Prostate gland (tissue), 2 donors: ENCODE data around the gene PHLDB1. TPM values are rescaled to one million over a fixed set of nuclear protein-coding genes. Genes with fewer than 3 reads are reported as not detected.

Source experiments
- DNase-seq: peaks from one replicate; pipeline ENCODE4 v3.0.0-alpha.2; 2019; ENCODE audit warnings: low spot score
- H3K27ac ChIP-seq, 2 donors: fragments of 200-600 bp; sonication (generic); 2 replicates each; pipeline ENCODE4 v1.5.1; 2017 to 2019
- H3K27me3 ChIP-seq: fragments of 200-600 bp; sonication (generic); replicated peaks from 2 replicates; pipeline ENCODE4 v1.5.1; 2019; ENCODE audit not compliant: insufficient read depth
- H3K36me3 ChIP-seq, 2 donors: fragments of 200-600 bp; sonication (generic); 1 replicate in 1 of 2; 2 replicates in 1 of 2; pipeline versions ENCODE4 v1.5.1 to v1.8.1; 2017 to 2019
- H3K4me1 ChIP-seq: fragments of 200-600 bp; sonication (generic); replicated peaks from 2 replicates; pipeline ENCODE4 v1.5.1; 2019
- H3K4me3 ChIP-seq, 2 donors: fragments of 200-600 bp; sonication (generic); 2 replicates each; pipeline ENCODE4 v1.5.1; 2017 to 2019
- H3K9me3 ChIP-seq: fragments of 200-600 bp; sonication (generic); 2 replicates; pipeline ENCODE4 v1.5.1; 2017
- CTCF ChIP-seq, 4 experiments: fragments of 200-600 bp in 2 of 4; fragments of 450-650 bp in 2 of 4; sonication (generic) in 2 of 4; IDR thresholded peaks; 1 replicate in 3 of 4; 2 replicates in 1 of 4; pipeline ENCODE4 v1.5.1; 2016 to 2019; ENCODE audit warnings: antibody characterized with exemption in 4 of 4, mild to moderate bottlenecking in 2 of 4, moderate library complexity in 2 of 4
- POLR2A ChIP-seq: fragments of 450-650 bp; IDR thresholded peaks from one replicate; pipeline ENCODE4 v1.6.1; 2016; ENCODE audit warnings: antibody characterized with exemption, mild to moderate bottlenecking
- POLR2AphosphoS5 ChIP-seq: sonication (generic); formaldehyde crosslinking; IDR thresholded peaks from one replicate; pipeline ENCODE4 v1.6.1; 2017; ENCODE audit warnings: antibody characterized with exemption
- WGBS: methylation state at CpG from one replicate; pipeline ENCODE4 v1.1.5; 2018; 5-methylcytosine and 5-hydroxymethylcytosine counted together
- intact Hi-C: fragments of 100-400 bp; cut with DNase I; formaldehyde crosslinking; loops from one replicate; pipeline ENCODE4 v1.14.2; 2022
- total RNA-seq, 2 donors: library from RNA; depleted of rRNA; stranded (reverse); fragments of >200 nt; gene quantifications; one replicate each; pipeline ENCODE4 v1.1.0, GENCODE V29; 2016

Gene PHLDB1
- total RNA-seq, 2 donors from 2014 or later, result 74.5 to 113 TPM

DNA sequence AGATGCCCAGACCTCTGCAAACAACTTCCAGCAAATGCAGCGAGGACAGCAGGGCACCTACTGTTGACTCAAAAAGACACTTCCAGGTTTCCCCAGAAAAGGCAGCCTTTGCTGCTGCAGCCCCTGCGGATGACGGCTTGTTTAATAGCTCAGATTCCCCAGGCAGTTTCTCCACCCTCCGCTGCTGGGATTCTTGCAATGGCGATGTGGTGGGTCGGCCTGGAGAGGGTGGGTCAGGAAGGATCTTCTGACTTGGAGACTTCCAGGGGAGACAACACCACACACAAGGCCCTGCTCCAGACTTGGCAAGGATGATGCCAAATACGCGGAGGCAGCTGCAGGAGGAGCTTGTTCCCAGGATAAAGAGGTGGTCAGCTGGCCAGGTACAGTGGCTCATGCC, 89.9 kb downstream of the PHLDB1 start:
- WGBS, result 59% methylated on average over 8 of the region's 8 CpGs

DNA sequence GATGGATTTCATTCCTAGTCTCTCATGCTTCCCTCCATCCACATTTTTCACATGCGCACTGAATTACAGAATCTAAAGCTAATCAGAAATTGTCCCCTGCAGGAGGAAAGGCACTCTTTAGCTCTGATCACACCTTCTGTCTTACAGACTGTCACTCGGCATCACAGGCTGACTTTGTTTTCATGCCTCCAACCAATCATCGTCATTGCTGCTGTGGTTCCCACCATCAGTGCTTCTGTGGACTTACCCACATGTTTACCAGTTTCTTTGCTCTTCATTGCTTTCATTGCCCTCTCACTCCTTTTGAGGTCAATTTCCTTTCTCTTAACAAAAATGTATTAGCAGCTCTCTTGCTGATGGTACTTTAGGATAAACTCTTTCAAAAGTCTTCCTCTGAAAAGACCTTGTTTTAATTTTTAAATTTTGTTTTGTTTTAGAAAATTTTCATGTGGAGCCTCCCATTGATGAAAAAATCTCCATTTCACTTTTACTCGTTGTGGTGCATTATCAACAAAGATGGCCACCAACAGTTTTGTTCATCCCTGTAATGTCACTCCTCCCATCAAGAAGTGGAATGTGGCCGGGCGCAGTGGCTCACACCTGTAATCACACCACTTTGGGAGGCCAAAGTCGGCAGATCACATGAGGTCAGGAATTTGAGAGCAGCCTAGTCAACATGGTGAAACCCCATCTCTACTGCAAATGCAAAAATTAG, 92.2 kb downstream of the PHLDB1 start:
- Histone ChIP-seq H3K27ac (no peak overlapping the region), H3K27me3 (no peaks in the 10 kb centered on the region), H3K4me1 (no peaks in the 10 kb centered on the region), H3K36me3 (no peaks in the 10 kb centered on the region), H3K4me3 (no peak overlapping the region), H3K9me3 (no peaks in the 10 kb centered on the region)
- WGBS, result 77% methylated on average over 7 of the region's 7 CpGs
- TF ChIP-seq CTCF (IDR thresholded peaks at IDR 0.05), result no peak
- intact Hi-C loops, result no loop called here
- DNase-seq, result no peak

More for the DNA sequence above, 89.9 kb downstream of the PHLDB1 start:
- Histone ChIP-seq H3K27ac (no peak overlapping the region), H3K36me3 (no peaks in the 10 kb centered on the region), H3K4me1 (no peaks in the 10 kb centered on the region), H3K9me3 (no peaks in the 10 kb centered on the region), H3K4me3 (no peak overlapping the region), H3K27me3 (no peaks in the 10 kb centered on the region)
- DNase-seq, result no peak
- TF ChIP-seq POLR2AphosphoS5 (no peak), CTCF (IDR thresholded peaks at IDR 0.05) (no peak), POLR2A (no peak)
- intact Hi-C loops, result no loop called here

DNA sequence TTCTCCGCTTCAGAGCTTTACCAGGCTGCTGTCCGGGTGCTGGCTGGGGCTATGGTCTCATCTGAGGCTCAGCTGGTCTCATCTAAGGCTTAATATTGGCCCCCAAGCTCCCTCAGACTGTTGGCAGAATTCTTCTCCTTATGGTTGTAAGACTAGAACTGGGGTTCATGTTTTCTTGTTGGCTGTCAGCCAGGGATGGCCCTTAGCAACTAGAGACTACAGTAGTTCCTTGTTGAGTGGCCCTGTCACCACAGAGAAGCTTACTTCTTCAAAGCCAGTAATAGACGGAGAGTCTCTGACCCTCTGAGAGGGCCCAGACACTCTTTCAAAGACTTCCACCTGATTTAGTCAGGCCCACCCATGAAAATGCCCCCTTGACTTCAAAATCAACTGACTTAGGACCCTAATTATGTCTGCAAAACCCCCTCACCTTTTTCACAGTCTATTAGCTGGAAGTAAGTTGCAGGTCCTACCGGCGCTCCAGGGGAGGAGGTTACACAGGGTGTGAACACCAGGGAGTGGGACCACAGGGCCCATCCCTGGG, 96.2 kb downstream of the PHLDB1 start:
- 93% methylated on average over 5 of the region's 5 CpGs for WGBS
- intact Hi-C loops, result no loop called here
- Histone ChIP-seq H3K27ac (no peak overlapping the region), H3K27me3 (no peaks in the 10 kb centered on the region), H3K9me3 (no peaks in the 10 kb centered on the region), H3K4me3 (no peak overlapping the region), H3K4me1 (no peaks in the 10 kb centered on the region), H3K36me3 (no peaks in the 10 kb centered on the region)
- TF ChIP-seq POLR2AphosphoS5 (no peak), POLR2A (no peak), CTCF (IDR thresholded peaks at IDR 0.05) (no peak)
- no peak for DNase-seq

GRCh38 chr11:118705111-118705741, 97.8 kb downstream of the PHLDB1 start:
- intact Hi-C loops, result no loop called here
- TF ChIP-seq POLR2A, result no peak
- TF ChIP-seq POLR2AphosphoS5, result no peak
- no peak for TF ChIP-seq CTCF (IDR thresholded peaks at IDR 0.05)
- H3K9me3 ChIP-seq, result no peaks in the 10 kb centered on the region
- H3K27me3 ChIP-seq, result no peaks in the 10 kb centered on the region
- H3K4me3 ChIP-seq, result no peak overlapping the region
- H3K36me3 ChIP-seq, result no peaks in the 10 kb centered on the region
- DNase-seq, result no peak
- 60% methylated on average over 15 of the region's 15 CpGs for WGBS
- no peaks in the 10 kb centered on the region for H3K4me1 ChIP-seq
- no peak overlapping the region for H3K27ac ChIP-seq
